CD14-positive monocyte (primary cell): ENCODE measurements around the gene DRD1. TPM values are rescaled to one million over a fixed set of nuclear protein-coding genes. Genes with fewer than 3 reads are reported as not detected.

ENCODE experiments used
- DNase-seq, 3 donors: peaks; one replicate each; pipeline ENCODE4 v3.0.0-alpha.2; 2011 to 2022
- H2AFZ ChIP-seq: 2 replicates; pipeline ENCODE4 v1.6.0; 2012; ENCODE audit warnings: mild to moderate bottlenecking, low read depth, low read length, inconsistent platforms; ENCODE audit not compliant: insufficient read depth, poor library complexity, severe bottlenecking
- H3K27ac ChIP-seq, 2 donors: 1 replicate in 1 of 2; 2 replicates in 1 of 2; pipeline ENCODE4 v1.5.1; 2012 to 2013; ENCODE audit warnings: low read length in 2 of 2, control low read depth in 1 of 2, inconsistent platforms in 1 of 2, low read depth in 1 of 2, mild to moderate bottlenecking in 1 of 2
- H3K27me3 ChIP-seq, 2 donors: one replicate each; pipeline versions ENCODE4 v1.6.0 to v1.6.1; 2011 to 2013; ENCODE audit warnings: low read length in 2 of 2; ENCODE audit not compliant: control insufficient read depth in 2 of 2, insufficient read depth in 2 of 2
- H3K36me3 ChIP-seq, 2 donors: replicated peaks in 1 of 2; 1 replicate in 1 of 2; 2 replicates in 1 of 2; pipeline versions ENCODE4 v1.5.1 to v1.6.1; 2012 to 2013; ENCODE audit warnings: low read length in 2 of 2, control low read depth in 1 of 2, inconsistent platforms in 1 of 2, mild to moderate bottlenecking in 1 of 2; ENCODE audit not compliant: insufficient read depth in 2 of 2, control insufficient read depth in 1 of 2
- H3K4me1 ChIP-seq, 2 donors: 1 replicate in 1 of 2; 2 replicates in 1 of 2; pipeline versions ENCODE4 v1.5.1 to v1.6.1; 2012 to 2013; ENCODE audit warnings: low read length in 2 of 2, control low read depth in 1 of 2, inconsistent platforms in 1 of 2, mild to moderate bottlenecking in 1 of 2, moderate library complexity in 1 of 2; ENCODE audit not compliant: insufficient read depth in 2 of 2, control insufficient read depth in 1 of 2
- H3K4me2 ChIP-seq: replicated peaks from 2 replicates; pipeline ENCODE3; 2012; ENCODE audit warnings: low read length, moderate library complexity, mild to moderate bottlenecking; ENCODE audit not compliant: poor library complexity, severe bottlenecking; ENCODE audit errors: extremely low read depth
- H3K4me3 ChIP-seq, 3 experiments: fragments of 200-600 bp in 1 of 3; sonication (generic) in 1 of 3; replicated peaks in 1 of 3; 1 replicate in 2 of 3; 2 replicates in 1 of 3; pipeline ENCODE4 v1.5.1; 2011 to 2013; ENCODE audit warnings: low read length in 3 of 3, mild to moderate bottlenecking in 3 of 3, control low read depth in 2 of 3, low read depth in 2 of 3, inconsistent platforms in 1 of 3, moderate library complexity in 1 of 3
- H3K79me2 ChIP-seq: 2 replicates; pipeline ENCODE4 v1.6.0; 2012; ENCODE audit warnings: mild to moderate bottlenecking, control low read depth, inconsistent platforms, low read length, moderate library complexity; ENCODE audit not compliant: insufficient read depth
- H3K9ac ChIP-seq: 2 replicates; pipeline ENCODE4 v1.6.0; 2017; ENCODE audit warnings: low read length, mild to moderate bottlenecking; ENCODE audit not compliant: insufficient read depth, poor library complexity, severe bottlenecking
- H3K9me3 ChIP-seq, 2 donors: replicated peaks in 1 of 2; 1 replicate in 1 of 2; 2 replicates in 1 of 2; pipeline versions ENCODE4 v1.5.1 to v1.6.1; 2012 to 2013; ENCODE audit warnings: low read length in 2 of 2, control low read depth in 1 of 2; ENCODE audit not compliant: control insufficient read depth in 1 of 2, insufficient read depth in 1 of 2
- H4K20me1 ChIP-seq: 2 replicates; pipeline ENCODE4 v1.6.0; 2012; ENCODE audit warnings: mild to moderate bottlenecking, low read length, control low read depth, moderate library complexity; ENCODE audit not compliant: insufficient read depth
- H3K27ac Mint-ChIP-seq, 7 donors: one replicate each; pipeline ENCODE4 v1.8.0; 2020; ENCODE audit warnings: mild to moderate bottlenecking in 7 of 7, mixed read lengths in 7 of 7, moderate library complexity in 6 of 7, inconsistent platforms in 2 of 7
- H3K27me3 Mint-ChIP-seq, 3 donors: one replicate each; pipeline ENCODE4 v1.8.0; 2021 to 2022; ENCODE audit warnings: low read depth in 3 of 3, mild to moderate bottlenecking in 3 of 3, mixed read lengths in 3 of 3, moderate library complexity in 3 of 3, inconsistent platforms in 1 of 3
- H3K36me3 Mint-ChIP-seq, 2 donors: one replicate each; pipeline ENCODE4 v1.8.0; 2020; ENCODE audit warnings: mixed read lengths in 2 of 2, inconsistent platforms in 1 of 2, mild to moderate bottlenecking in 1 of 2
- H3K4me1 Mint-ChIP-seq: one replicate; pipeline ENCODE4 v1.8.0; 2020; ENCODE audit warnings: mild to moderate bottlenecking, mixed read lengths
- H3K4me3 Mint-ChIP-seq, 2 donors: one replicate each; pipeline ENCODE4 v1.8.0; 2020; ENCODE audit warnings: mild to moderate bottlenecking in 2 of 2, mixed read lengths in 2 of 2, moderate library complexity in 1 of 2
- H3K9me3 Mint-ChIP-seq, 7 donors: one replicate each; pipeline ENCODE4 v1.8.0; 2020 to 2022; ENCODE audit warnings: mixed read lengths in 7 of 7, mild to moderate bottlenecking in 6 of 7, moderate library complexity in 6 of 7, inconsistent platforms in 2 of 7
- WGBS: methylation state at CpG from one replicate; pipeline ENCODE4 v1.1.5; 2013; ENCODE audit warnings: missing lambda C conversion rate; ENCODE audit not compliant: insufficient coverage; 5-methylcytosine and 5-hydroxymethylcytosine counted together
- intact Hi-C, 2 donors: fragments of 100-400 bp; cut with micrococcal nuclease; formaldehyde crosslinking; loops; one replicate each; pipeline versions ENCODE4 v1.15.0 to v1.15.1; 2023
- polyA plus RNA-seq, 3 donors: library from polyadenylated mRNA; depleted of rRNA in 1 of 3; unstranded in 2 of 3; stranded (reverse) in 1 of 3; fragments of 300-500 nt in 2 of 3; fragments of >200 nt in 1 of 3; fragmentation: Illumina TruSeq in 2 of 3; gene quantifications; 1 replicate in 2 of 3; 2 replicates in 1 of 3; pipeline ENCODE4 v1.2.3, GENCODE V29; 2012 to 2021
- TF ChIP-seq, protein P1 (sequence below): fragments of 200-600 bp; IDR thresholded peaks from one replicate; pipeline ENCODE4 v1.8.0; 2022; ENCODE audit warnings: antibody characterized with exemption, mild to moderate bottlenecking

DRD1 gene
- polyA plus RNA-seq, 3 donors: not detected

DNA sequence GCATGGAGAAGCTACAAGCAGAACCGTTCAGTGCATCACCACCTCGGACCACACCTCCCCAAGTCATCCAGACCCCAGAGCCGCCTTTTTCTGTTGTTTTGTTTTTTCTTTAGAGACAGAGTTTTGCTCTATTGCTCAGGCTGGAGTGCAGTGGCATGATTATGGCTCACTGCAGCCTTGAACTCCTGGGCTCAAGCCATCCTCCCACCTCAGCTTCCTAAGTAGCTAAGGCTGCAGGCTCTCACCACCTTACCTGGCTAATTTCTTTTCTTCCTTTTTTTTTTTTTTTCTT is 20.9 kb upstream of the DRD1 start:
- TF ChIP-seq, protein P1, sequence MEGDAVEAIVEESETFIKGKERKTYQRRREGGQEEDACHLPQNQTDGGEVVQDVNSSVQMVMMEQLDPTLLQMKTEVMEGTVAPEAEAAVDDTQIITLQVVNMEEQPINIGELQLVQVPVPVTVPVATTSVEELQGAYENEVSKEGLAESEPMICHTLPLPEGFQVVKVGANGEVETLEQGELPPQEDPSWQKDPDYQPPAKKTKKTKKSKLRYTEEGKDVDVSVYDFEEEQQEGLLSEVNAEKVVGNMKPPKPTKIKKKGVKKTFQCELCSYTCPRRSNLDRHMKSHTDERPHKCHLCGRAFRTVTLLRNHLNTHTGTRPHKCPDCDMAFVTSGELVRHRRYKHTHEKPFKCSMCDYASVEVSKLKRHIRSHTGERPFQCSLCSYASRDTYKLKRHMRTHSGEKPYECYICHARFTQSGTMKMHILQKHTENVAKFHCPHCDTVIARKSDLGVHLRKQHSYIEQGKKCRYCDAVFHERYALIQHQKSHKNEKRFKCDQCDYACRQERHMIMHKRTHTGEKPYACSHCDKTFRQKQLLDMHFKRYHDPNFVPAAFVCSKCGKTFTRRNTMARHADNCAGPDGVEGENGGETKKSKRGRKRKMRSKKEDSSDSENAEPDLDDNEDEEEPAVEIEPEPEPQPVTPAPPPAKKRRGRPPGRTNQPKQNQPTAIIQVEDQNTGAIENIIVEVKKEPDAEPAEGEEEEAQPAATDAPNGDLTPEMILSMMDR: peak; percentile 44
- no peaks in the 10 kb centered on the region for H3K36me3 ChIP-seq
- no peaks in the 10 kb centered on the region for H3K9me3 ChIP-seq
- H3K4me1 Mint-ChIP-seq: peaks cover 4% of the 10 kb centered on the region
- H2AFZ ChIP-seq: no peak overlapping the region
- no CpG with 5 or more reads among the region's 3 CpGs for WGBS
- DNase-seq: no peak
- H3K4me3 Mint-ChIP-seq: no peak overlapping the region
- H3K27me3 ChIP-seq: peaks cover 2 to 7% of the 10 kb centered on the region in 2 donors
- H3K27ac ChIP-seq: no peak overlapping the region
- no peaks in the 10 kb centered on the region for H4K20me1 ChIP-seq
- no peaks in the 10 kb centered on the region for H3K79me2 ChIP-seq
- H3K4me3 ChIP-seq: no peak overlapping the region
- H3K27me3 Mint-ChIP-seq: peaks cover 18 to 24% (median 20%) of the 10 kb centered on the region in 3 donors
- no peak overlapping the region for H3K9ac ChIP-seq
- no peaks in the 10 kb centered on the region for H3K36me3 Mint-ChIP-seq
- H3K27ac Mint-ChIP-seq: peak overlapping the region in 1 of 7 donors; percentile 16
- H3K4me2 ChIP-seq: no peak overlapping the region
- no peaks in the 10 kb centered on the region for H3K4me1 ChIP-seq
- H3K9me3 Mint-ChIP-seq: no peaks in the 10 kb centered on the region
- intact Hi-C loops: no loop called here

DNA sequence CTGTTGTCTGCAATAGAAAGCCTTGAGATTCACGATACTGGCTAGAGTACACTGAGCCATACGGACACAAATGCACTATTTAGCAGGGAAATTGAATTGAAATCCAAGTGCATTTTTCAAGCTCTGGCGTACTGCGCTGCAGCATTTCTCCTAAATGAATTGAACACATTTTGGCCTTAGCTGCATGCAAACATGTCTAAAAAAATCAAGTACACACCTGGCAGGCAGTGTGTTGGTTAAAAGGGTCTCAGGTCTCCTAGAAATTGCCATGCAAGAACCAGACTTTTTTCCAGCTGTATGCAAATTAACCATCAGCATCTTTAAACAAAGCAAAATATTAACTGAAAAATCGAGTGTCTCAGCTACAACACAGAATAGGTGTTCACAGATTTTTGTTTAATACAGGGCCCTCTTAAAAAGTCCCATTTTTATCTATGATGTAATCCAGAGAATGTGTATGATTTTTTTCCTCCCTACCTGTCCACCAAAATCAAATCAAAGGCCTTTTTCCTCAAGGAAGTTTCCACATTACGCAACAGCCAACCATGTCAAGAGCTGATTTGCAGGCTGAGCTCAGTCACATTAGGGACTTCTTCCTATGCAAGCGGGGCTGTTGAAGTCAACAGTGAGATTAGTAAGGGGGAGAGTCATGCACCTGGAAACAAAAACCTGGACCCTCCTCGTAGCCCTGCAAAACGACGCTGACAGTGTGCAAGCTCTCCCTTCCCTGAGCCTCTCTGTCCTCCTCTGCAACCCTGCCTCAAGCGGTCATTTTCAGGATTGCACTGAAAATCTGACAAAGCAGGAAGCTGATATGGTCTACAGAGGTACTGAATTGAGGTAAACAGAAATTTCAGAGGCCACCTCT is 20.3 kb upstream of the DRD1 start:
- Histone ChIP-seq H4K20me1 (no peaks in the 10 kb centered on the region), H3K4me1 (no peaks in the 10 kb centered on the region), H3K27me3 (peaks cover 2 to 5% of the 10 kb centered on the region in 2 donors), H2AFZ (no peak overlapping the region), H3K9me3 (no peaks in the 10 kb centered on the region), H3K79me2 (no peaks in the 10 kb centered on the region), H3K4me3 (no peak overlapping the region), H3K27ac (no peak overlapping the region), H3K9ac (no peak overlapping the region), H3K36me3 (no peaks in the 10 kb centered on the region), H3K4me2 (no peak overlapping the region)
- peak; percentile 6 to 29 (median 7) for DNase-seq
- H3K36me3 Mint-ChIP-seq: no peaks in the 10 kb centered on the region
- WGBS: 78% methylated on average over 6 of the region's 11 CpGs
- TF ChIP-seq, protein P1: peak; percentile 74
- H3K27me3 Mint-ChIP-seq: peaks cover 18 to 24% (median 20%) of the 10 kb centered on the region in 3 donors
- peak overlapping the region in 1 of 2 donors; percentile 8 for H3K4me3 Mint-ChIP-seq
- no peak overlapping the region for H3K27ac Mint-ChIP-seq
- peaks cover 4% of the 10 kb centered on the region for H3K4me1 Mint-ChIP-seq
- intact Hi-C loops: no loop called here
- no peaks in the 10 kb centered on the region for H3K9me3 Mint-ChIP-seq
